Hepatocyte (in vitro differentiated cells): ENCODE data around the gene MAP3K6. TPM values are rescaled to one million over a fixed set of nuclear protein-coding genes. Genes with fewer than 3 reads are reported as not detected.

Experiments used
- DNase-seq: peaks from one replicate; pipeline ENCODE4 v3.0.0-alpha.2; 2016; ENCODE audit warnings: low spot score
- H2AFZ ChIP-seq: fragments of 200-600 bp; sonication (generic); 2 replicates; pipeline ENCODE4 v1.6.0; 2016; ENCODE audit warnings: antibody characterized with exemption, mild to moderate bottlenecking
- H3K27ac ChIP-seq: fragments of 200-600 bp; sonication (generic); 2 replicates; pipeline ENCODE4 v1.5.1; 2016; ENCODE audit warnings: mild to moderate bottlenecking
- H3K27me3 ChIP-seq: fragments of 200-600 bp; sonication (generic); 2 replicates; pipeline ENCODE4 v1.6.1; 2016
- H3K36me3 ChIP-seq: fragments of 200-600 bp; sonication (generic); replicated peaks from 2 replicates; pipeline ENCODE4 v1.5.1; 2016; ENCODE audit warnings: low read depth; ENCODE audit not compliant: insufficient read depth
- H3K4me1 ChIP-seq: fragments of 200-600 bp; sonication (generic); 2 replicates; pipeline ENCODE4 v1.5.1; 2016; ENCODE audit warnings: mild to moderate bottlenecking, moderate library complexity; ENCODE audit not compliant: insufficient read depth
- H3K4me2 ChIP-seq: fragments of 200-600 bp; sonication (generic); 2 replicates; pipeline ENCODE4 v1.6.0; 2016
- H3K4me3 ChIP-seq: fragments of 200-600 bp; sonication (generic); 2 replicates; pipeline ENCODE4 v1.5.1; 2016; ENCODE audit warnings: mild to moderate bottlenecking
- H3K79me2 ChIP-seq: fragments of 200-600 bp; sonication (generic); 2 replicates; pipeline ENCODE4 v1.6.0; 2017; ENCODE audit warnings: mild to moderate bottlenecking
- H3K9me2 ChIP-seq: fragments of 200-600 bp; sonication (generic); replicated peaks from 2 replicates; pipeline ENCODE4 v1.6.0; 2017; ENCODE audit warnings: mild to moderate bottlenecking; ENCODE audit not compliant: insufficient read depth
- H3K9me3 ChIP-seq: fragments of 200-600 bp; sonication (generic); 2 replicates; pipeline ENCODE4 v1.5.1; 2016; ENCODE audit warnings: low read depth, mild to moderate bottlenecking
- H4K20me1 ChIP-seq: fragments of 200-600 bp; sonication (generic); 2 replicates; pipeline ENCODE4 v1.6.0; 2016; ENCODE audit warnings: mild to moderate bottlenecking; ENCODE audit not compliant: insufficient read depth, poor library complexity, severe bottlenecking
- EZH2 ChIP-seq: fragments of 200-600 bp; sonication (generic); IDR thresholded peaks from 2 replicates; pipeline ENCODE4 v1.6.1; 2016; ENCODE audit warnings: antibody characterized with exemption, mild to moderate bottlenecking, borderline replicate concordance
- EZH2phosphoT487 ChIP-seq: fragments of 200-600 bp; sonication (generic); IDR thresholded peaks from one replicate; pipeline ENCODE4 v1.6.1; 2018; ENCODE audit warnings: antibody characterized with exemption, mild to moderate bottlenecking, low read depth, moderate library complexity; ENCODE audit not compliant: unreplicated experiment, severe bottlenecking
- WGBS: methylation state at CpG from one replicate; pipeline ENCODE4 v1.1.6; 2016; ENCODE audit warnings: low lambda C conversion rate; ENCODE audit errors: missing lambda C conversion rate; 5-methylcytosine and 5-hydroxymethylcytosine counted together
- polyA plus RNA-seq: library from polyadenylated mRNA; unstranded; fragments of >200 nt; fragmentation: Nextera tagmentation; extraction: Ambion mirVana; gene quantifications from 2 replicates; pipeline ENCODE4 v1.2.1, GENCODE V29; 2016
- total RNA-seq: library from RNA; depleted of rRNA; stranded (reverse); fragments of >200 nt; gene quantifications from 2 replicates; pipeline ENCODE4 v1.2.3, GENCODE V29; 2014
- TF ChIP-seq, protein P1 (sequence below): fragments of 200-600 bp; sonication (generic); IDR thresholded peaks from 2 replicates; pipeline ENCODE4 v1.5.1; 2016; ENCODE audit warnings: antibody characterized with exemption, mild to moderate bottlenecking; ENCODE audit not compliant: poor library complexity

MAP3K6 gene
- total and polyA plus RNA-seq, 2 experiments from 2014 or later = 6.3 to 20.4 TPM

DNA sequence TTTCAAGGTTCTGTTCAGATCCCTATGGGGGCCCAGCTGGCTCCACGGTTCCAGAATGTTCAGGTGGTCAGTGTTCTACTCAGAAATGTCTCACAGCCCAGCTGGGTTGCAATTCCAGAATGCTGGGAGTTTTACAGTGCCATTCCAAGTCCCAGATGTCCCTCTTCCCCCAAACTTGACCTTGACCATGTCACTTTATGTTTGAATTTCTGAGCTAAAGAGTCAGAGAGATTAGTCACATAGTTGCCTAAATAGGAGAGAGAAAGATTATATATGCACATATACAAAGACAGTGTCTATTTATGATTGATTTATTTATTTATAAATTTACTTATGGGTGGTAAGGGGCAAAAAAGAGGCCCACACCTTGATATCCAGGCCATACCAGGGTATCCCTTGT lies 28.2 kb upstream of the MAP3K6 start:
- Histone ChIP-seq H3K4me2 (no peak overlapping the region), H4K20me1 (no peaks in the 10 kb centered on the region), H3K36me3 (no peaks in the 10 kb centered on the region), H3K4me3 (no peak overlapping the region), H3K9me2 (no peaks in the 10 kb centered on the region), H3K27ac (no peak overlapping the region), H3K79me2 (no peaks in the 10 kb centered on the region), H3K27me3 (no peaks in the 10 kb centered on the region), H3K4me1 (peaks cover 8% of the 10 kb centered on the region), H2AFZ (no peak overlapping the region), H3K9me3 (no peaks in the 10 kb centered on the region)
- TF ChIP-seq EZH2 (no peak), EZH2phosphoT487 (no peak)
- TF ChIP-seq, protein P1, sequence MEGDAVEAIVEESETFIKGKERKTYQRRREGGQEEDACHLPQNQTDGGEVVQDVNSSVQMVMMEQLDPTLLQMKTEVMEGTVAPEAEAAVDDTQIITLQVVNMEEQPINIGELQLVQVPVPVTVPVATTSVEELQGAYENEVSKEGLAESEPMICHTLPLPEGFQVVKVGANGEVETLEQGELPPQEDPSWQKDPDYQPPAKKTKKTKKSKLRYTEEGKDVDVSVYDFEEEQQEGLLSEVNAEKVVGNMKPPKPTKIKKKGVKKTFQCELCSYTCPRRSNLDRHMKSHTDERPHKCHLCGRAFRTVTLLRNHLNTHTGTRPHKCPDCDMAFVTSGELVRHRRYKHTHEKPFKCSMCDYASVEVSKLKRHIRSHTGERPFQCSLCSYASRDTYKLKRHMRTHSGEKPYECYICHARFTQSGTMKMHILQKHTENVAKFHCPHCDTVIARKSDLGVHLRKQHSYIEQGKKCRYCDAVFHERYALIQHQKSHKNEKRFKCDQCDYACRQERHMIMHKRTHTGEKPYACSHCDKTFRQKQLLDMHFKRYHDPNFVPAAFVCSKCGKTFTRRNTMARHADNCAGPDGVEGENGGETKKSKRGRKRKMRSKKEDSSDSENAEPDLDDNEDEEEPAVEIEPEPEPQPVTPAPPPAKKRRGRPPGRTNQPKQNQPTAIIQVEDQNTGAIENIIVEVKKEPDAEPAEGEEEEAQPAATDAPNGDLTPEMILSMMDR = no peak
- DNase-seq = no peak
- WGBS = 80% methylated on average over 1 of the region's 1 CpG

DNA sequence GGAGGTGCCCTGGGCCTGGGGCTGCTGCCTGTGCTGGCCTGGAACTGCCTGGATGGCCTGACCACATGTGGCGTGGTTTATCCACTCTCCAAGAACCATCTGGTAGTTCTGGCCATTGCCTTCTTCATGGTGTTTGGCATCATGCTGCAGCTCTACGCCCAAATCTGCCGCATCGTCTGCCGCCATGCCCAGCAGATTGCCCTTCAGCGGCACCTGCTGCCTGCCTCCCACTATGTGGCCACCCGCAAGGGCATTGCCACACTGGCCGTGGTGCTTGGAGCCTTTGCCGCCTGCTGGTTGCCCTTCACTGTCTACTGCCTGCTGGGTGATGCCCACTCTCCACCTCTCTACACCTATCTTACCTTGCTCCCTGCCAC lies 27.5 kb upstream of the MAP3K6 start:
- Histone ChIP-seq H3K27ac (no peak overlapping the region), H3K9me2 (no peaks in the 10 kb centered on the region), H3K9me3 (no peaks in the 10 kb centered on the region), H4K20me1 (no peaks in the 10 kb centered on the region), H3K4me2 (no peak overlapping the region), H3K4me1 (peaks cover 8% of the 10 kb centered on the region), H3K36me3 (no peaks in the 10 kb centered on the region), H3K4me3 (no peak overlapping the region), H2AFZ (no peak overlapping the region), H3K27me3 (no peaks in the 10 kb centered on the region), H3K79me2 (no peaks in the 10 kb centered on the region)
- DNase-seq = no peak
- TF ChIP-seq, protein P1 = no peak
- TF ChIP-seq EZH2 (no peak), EZH2phosphoT487 (no peak)
- 99% methylated on average over 9 of the region's 9 CpGs for WGBS

DNA sequence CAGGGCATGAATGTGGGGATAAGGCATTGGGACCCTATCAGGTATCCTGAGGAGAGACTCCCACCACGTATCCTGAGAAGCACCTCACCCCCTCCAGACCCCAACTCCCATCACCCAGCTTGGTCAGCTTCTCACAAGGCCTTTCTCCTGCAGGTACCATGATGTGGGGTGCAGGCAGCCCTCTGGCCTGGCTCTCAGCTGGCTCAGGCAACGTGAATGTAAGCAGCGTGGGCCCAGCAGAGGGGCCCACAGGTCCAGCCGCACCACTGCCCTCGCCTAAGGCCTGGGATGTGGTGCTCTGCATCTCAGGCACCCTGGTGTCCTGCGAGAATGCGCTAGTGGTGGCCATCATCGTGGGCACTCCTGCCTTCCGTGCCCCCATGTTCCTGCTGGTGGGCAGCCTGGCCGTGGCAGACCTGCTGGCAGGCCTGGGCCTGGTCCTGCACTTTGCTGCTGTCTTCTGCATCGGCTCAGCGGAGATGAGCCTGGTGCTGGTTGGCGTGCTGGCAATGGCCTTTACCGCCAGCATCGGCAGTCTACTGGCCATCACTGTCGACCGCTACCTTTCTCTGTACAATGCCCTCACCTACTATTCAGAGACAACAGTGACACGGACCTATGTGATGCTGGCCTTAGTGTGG lies 27.0 kb upstream of the MAP3K6 start:
- H3K4me2 ChIP-seq = no peak overlapping the region
- H3K27me3 ChIP-seq = no peaks in the 10 kb centered on the region
- WGBS = 93% methylated on average over 18 of the region's 18 CpGs

More for the DNA sequence above, 27.0 kb upstream of the MAP3K6 start:
- H3K79me2 ChIP-seq = no peaks in the 10 kb centered on the region
- no peak overlapping the region for H3K27ac ChIP-seq
- TF ChIP-seq EZH2 = no peak
- TF ChIP-seq, protein P1 = no peak
- TF ChIP-seq EZH2phosphoT487 = no peak
- DNase-seq = no peak
- H2AFZ ChIP-seq = no peak overlapping the region
- no peaks in the 10 kb centered on the region for H3K9me2 ChIP-seq
- no peak overlapping the region for H3K4me3 ChIP-seq
- H3K36me3 ChIP-seq = no peaks in the 10 kb centered on the region
- H3K4me1 ChIP-seq = peaks cover 8% of the 10 kb centered on the region
- H4K20me1 ChIP-seq = no peaks in the 10 kb centered on the region
- no peaks in the 10 kb centered on the region for H3K9me3 ChIP-seq
